ENCODE results near the gene CYTH1.

The CYTH1 gene

DNA sequence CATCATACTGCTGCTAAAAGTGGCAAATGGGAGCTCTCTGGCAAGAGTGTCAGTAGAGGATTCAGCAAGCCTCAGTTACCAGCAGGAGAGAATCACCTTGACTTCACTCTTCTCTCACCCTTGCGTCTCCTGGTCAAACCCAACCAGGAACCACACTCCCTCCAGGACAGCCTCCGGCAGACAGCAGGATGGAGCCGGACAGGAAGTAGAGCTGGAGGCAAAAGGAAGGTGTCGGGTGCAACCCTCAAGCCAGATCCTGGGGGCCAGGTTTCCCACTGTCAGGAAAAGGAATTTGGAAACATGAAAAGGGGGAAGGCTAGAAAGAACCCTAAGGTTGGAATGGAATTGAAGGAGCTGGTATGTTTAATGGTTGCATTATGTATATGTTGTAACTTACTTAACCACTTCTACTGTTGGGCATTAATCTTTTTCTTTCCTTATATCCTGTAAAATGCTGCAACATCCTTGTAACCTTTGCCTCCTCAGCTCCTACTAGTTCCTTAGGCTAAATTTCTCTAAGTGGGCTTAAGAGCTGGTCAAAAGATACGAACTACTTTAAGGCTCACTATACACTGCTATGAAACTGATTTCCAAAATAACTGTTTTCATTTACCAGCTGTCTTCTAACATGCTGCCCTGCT, 40.3 kb downstream of the CYTH1 start:
- no peaks in the 10 kb centered on the region for H3K9me3 Mint-ChIP-seq
- peak; percentile 9 for ATAC-seq (replicated peaks)
- no peak for DNase-seq
- H3K36me3 Mint-ChIP-seq (ENCODE audit: insufficient read depth), result peaks cover 59% of the 10 kb centered on the region
- peaks cover 75 to 84% of the 10 kb centered on the region in 2 donors for H3K4me1 Mint-ChIP-seq (ENCODE audit: low read depth in 2 of 2)
- H3K27me3 Mint-ChIP-seq, result no peaks in the 10 kb centered on the region
- peak overlapping the region; percentile 76 to 77 for H3K4me3 Mint-ChIP-seq
- H3K27ac Mint-ChIP-seq, result peak overlapping the region; percentile 88 to 92

DNA sequence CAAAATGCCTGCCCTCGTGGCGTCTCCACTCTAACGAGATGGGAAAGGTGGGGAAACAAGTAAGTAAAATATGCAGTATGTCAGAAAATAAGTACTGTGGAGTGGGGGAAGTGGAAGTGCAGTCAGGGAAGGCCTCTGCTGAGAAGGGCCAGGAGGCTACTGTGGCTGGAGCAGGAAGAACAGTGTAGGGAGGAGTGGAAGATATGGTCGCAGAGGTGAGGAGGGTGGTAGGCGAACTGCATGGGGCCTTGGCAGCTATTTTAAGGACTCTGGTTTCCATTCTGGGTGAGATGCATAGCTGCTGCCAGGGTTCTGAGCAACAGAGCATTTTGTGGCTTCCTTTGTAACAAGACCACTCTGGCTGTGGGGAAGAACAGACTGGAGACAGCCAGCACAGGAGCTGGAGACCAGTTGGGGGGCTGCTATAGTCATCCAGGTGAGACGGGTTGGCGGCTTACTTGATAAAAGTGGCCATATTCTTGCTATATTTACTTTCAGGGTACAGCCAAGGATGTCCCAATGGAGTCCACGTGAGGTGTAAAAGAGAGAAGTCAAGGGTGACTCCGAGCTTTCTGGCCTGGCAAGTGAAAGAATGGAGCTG, 42.6 kb downstream of the CYTH1 start:
- peak overlapping the region; percentile 45 to 66 for H3K4me3 Mint-ChIP-seq
- peak overlapping the region; percentile 10 to 49 for H3K27ac Mint-ChIP-seq
- DNase-seq (no peak), ATAC-seq (replicated peaks) (no peak)
- H3K4me1 Mint-ChIP-seq (ENCODE audit: low read depth in 2 of 2), result peaks cover 75 to 83% of the 10 kb centered on the region in 2 donors
- H3K9me3 Mint-ChIP-seq, result no peaks in the 10 kb centered on the region
- peaks cover 57% of the 10 kb centered on the region for H3K36me3 Mint-ChIP-seq (ENCODE audit: insufficient read depth)
- H3K27me3 Mint-ChIP-seq, result no peaks in the 10 kb centered on the region

GRCh38 chr17:78738698-78739097, 43.4 kb downstream of the CYTH1 start:
- Mint-ChIP-seq H3K27ac (peak overlapping the region; percentile 10 to 49), H3K4me1 (ENCODE audit: low read depth in 2 of 2) (peaks cover 72 to 80% of the 10 kb centered on the region in 2 donors), H3K9me3 (no peaks in the 10 kb centered on the region), H3K36me3 (ENCODE audit: insufficient read depth) (peaks cover 54% of the 10 kb centered on the region), H3K4me3 (peak overlapping the region; percentile 60 to 88), H3K27me3 (no peaks in the 10 kb centered on the region)
- ATAC-seq (replicated peaks) (no peak), DNase-seq (no peak)

- H3K27ac Mint-ChIP-seq, result peak overlapping the region; percentile 65 to 90
- no peak for DNase-seq
- H3K27me3 Mint-ChIP-seq, result no peaks in the 10 kb centered on the region
- no peaks in the 10 kb centered on the region for H3K9me3 Mint-ChIP-seq
- peaks cover 72 to 82% of the 10 kb centered on the region in 2 donors for H3K4me1 Mint-ChIP-seq (ENCODE audit: low read depth in 2 of 2)
- peaks cover 57% of the 10 kb centered on the region for H3K36me3 Mint-ChIP-seq (ENCODE audit: insufficient read depth)
- H3K4me3 Mint-ChIP-seq, result peak overlapping the region; percentile 60 to 88
- ATAC-seq (replicated peaks), result no peak
Observed at GRCh38 chr17:78738278-78738677, 43.8 kb downstream of the CYTH1 start.

- Mint-ChIP-seq H3K9me3 (no peaks in the 10 kb centered on the region), H3K27ac (peak overlapping the region; percentile 65 to 90), H3K4me1 (ENCODE audit: low read depth in 2 of 2) (peaks cover 72 to 82% of the 10 kb centered on the region in 2 donors), H3K4me3 (peak overlapping the region; percentile 74 to 88), H3K27me3 (no peaks in the 10 kb centered on the region), H3K36me3 (ENCODE audit: insufficient read depth) (peaks cover 58% of the 10 kb centered on the region)
- ATAC-seq (replicated peaks) (no peak), DNase-seq (no peak)
Observed at GRCh38 chr17:78737332-78737731, 44.7 kb downstream of the CYTH1 start.

DNA sequence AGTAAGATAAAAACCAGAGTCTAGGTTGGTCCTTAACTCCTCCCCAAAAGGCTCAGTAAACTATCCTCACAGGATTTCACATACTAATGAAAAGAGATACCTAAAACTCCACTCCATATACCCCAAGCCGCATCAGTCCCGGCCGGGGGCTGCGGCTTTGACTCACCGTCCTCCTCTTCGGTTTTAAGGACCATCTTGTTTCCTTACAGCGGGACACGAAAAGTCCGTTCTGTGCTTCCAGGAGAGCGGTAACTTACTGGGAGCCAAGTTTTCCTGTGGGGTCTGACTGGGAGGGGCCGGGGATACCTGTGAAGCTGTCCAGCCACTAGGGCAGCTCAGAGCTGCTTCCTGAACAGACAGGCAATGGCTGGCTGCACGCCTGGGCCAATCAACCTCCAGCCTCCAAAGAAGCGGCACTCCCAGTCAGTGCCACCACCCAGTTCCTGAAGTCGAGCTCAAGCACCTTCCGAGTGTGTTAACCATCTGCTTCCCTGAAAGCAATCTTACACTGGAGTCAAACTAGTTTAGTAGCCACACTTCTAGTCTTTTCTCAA, 45.5 kb downstream of the CYTH1 start:
- H3K9me3 Mint-ChIP-seq, result no peaks in the 10 kb centered on the region
- ATAC-seq (replicated peaks), result peak; percentile 82
- peak overlapping the region; percentile 65 to 90 for H3K27ac Mint-ChIP-seq
- DNase-seq, result peak; percentile 42 to 54 (median 46)
- H3K4me3 Mint-ChIP-seq, result peak overlapping the region; percentile 74 to 88
- H3K4me1 Mint-ChIP-seq (ENCODE audit: low read depth in 2 of 2), result peaks cover 71 to 81% of the 10 kb centered on the region in 2 donors
- H3K27me3 Mint-ChIP-seq, result no peaks in the 10 kb centered on the region
- peaks cover 60% of the 10 kb centered on the region for H3K36me3 Mint-ChIP-seq (ENCODE audit: insufficient read depth)

DNA sequence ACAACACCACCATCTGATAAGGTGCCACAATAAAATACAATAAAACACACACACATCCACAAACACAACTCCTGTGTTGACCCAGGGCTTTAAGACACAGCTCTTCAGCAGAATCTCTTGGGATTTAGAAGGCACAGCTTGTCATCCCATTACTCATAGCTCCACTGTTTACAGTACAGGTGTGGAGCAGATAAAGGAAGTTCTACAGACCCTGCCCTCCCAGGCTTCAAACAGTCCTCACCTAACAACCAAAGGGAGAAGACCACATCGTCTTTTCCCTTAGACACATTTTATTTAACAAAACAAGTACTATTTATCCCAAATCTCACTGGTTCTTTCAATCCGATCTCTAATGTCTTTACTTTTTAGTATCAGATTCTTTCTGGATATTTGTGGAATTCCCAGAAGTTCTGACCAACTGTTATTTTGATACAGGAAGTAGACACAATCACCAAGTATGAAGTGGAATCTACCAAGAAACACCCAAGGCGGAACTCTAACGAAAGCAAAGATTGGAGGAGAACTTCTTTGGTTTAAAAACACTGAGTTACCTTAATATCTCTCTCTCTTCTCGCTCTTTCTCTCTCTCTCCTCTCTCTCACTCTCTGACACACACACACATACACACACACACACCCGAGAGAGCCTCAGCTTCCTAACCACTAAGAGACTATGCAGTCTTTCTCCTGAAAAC, 46.1 kb downstream of the CYTH1 start:
- ATAC-seq (replicated peaks) (peak; percentile 40), DNase-seq (no peak)
- Mint-ChIP-seq H3K27ac (peak overlapping the region; percentile 65 to 90), H3K9me3 (no peaks in the 10 kb centered on the region), H3K36me3 (ENCODE audit: insufficient read depth) (peaks cover 60% of the 10 kb centered on the region), H3K4me3 (peak overlapping the region; percentile 74 to 88), H3K27me3 (no peaks in the 10 kb centered on the region), H3K4me1 (ENCODE audit: low read depth in 2 of 2) (peaks cover 71 to 80% of the 10 kb centered on the region in 2 donors)

GRCh38 chr17:78734793-78735641, 47.1 kb downstream of the CYTH1 start:
- no peak for DNase-seq
- Mint-ChIP-seq H3K27ac (peak overlapping the region; percentile 65 to 90), H3K9me3 (no peaks in the 10 kb centered on the region), H3K36me3 (ENCODE audit: insufficient read depth) (peaks cover 65% of the 10 kb centered on the region), H3K4me3 (peak overlapping the region; percentile 74 to 88), H3K27me3 (no peaks in the 10 kb centered on the region), H3K4me1 (ENCODE audit: low read depth in 2 of 2) (peaks cover 66 to 78% of the 10 kb centered on the region in 2 donors)
- no peak for ATAC-seq (replicated peaks)

GRCh38 chr17:78732354-78732753, 49.7 kb downstream of the CYTH1 start:
- H3K4me3 Mint-ChIP-seq, result peak overlapping the region; percentile 48 to 62
- ATAC-seq (replicated peaks) (no peak), DNase-seq (no peak)
- H3K36me3 Mint-ChIP-seq (ENCODE audit: insufficient read depth), result peaks cover 59% of the 10 kb centered on the region
- peaks cover 65 to 78% of the 10 kb centered on the region in 2 donors for H3K4me1 Mint-ChIP-seq (ENCODE audit: low read depth in 2 of 2)
- H3K27ac Mint-ChIP-seq, result peak overlapping the region; percentile 9 to 86
- H3K27me3 Mint-ChIP-seq, result no peaks in the 10 kb centered on the region
- H3K9me3 Mint-ChIP-seq, result no peaks in the 10 kb centered on the region

DNA sequence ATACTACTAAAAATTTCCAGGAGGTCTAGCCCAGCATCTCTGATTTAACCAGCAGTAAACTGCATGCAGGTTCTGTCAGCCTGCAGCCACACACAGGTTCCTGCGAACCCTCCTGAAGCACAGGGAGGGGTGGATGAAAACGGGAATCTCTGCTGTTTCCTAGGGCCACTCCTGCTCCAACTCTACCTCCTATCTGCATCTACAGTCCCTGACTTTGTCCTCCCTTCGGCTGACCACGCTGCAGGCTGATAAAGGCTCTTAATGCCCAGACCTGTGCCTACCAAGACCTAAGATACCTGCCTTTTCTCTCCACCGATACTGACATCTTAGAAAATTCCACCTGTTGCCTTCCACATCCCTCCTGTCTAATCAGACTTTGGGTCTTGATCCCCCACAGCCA, 50.2 kb downstream of the CYTH1 start:
- DNase-seq (no peak), ATAC-seq (replicated peaks) (no peak)
- no peaks in the 10 kb centered on the region for H3K27me3 Mint-ChIP-seq
- H3K9me3 Mint-ChIP-seq, result no peaks in the 10 kb centered on the region
- H3K4me1 Mint-ChIP-seq (ENCODE audit: low read depth in 2 of 2), result peaks cover 65 to 78% of the 10 kb centered on the region in 2 donors
- H3K36me3 Mint-ChIP-seq (ENCODE audit: insufficient read depth), result peaks cover 60% of the 10 kb centered on the region
- H3K27ac Mint-ChIP-seq, result peak overlapping the region; percentile 9 to 86
- peak overlapping the region; percentile 48 to 62 for H3K4me3 Mint-ChIP-seq

DNA sequence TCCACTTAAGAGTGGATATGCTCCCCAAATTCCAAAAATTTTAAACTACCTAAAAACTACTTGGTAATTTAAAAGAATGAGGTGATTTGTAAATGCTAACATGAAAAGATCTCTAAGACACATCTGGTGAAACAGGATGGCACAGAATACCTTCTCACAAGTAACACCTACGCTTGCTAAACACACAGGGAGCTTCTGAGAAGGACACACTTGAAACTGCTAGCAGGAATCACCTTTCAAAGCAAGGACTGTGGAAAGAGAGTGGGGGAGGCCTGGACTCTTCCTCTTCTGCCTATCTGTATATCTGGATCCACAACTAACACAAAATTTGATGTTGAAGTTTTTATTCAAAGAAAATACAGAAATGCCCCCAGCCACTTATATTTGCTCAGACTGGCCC, 52.4 kb downstream of the CYTH1 start:
- ATAC-seq (replicated peaks) (no peak), DNase-seq (no peak)
- Mint-ChIP-seq H3K27me3 (no peaks in the 10 kb centered on the region), H3K4me1 (ENCODE audit: low read depth in 2 of 2) (peaks cover 67 to 79% of the 10 kb centered on the region in 2 donors), H3K27ac (peak overlapping the region; percentile 35 to 69), H3K9me3 (no peaks in the 10 kb centered on the region), H3K36me3 (ENCODE audit: insufficient read depth) (peaks cover 72% of the 10 kb centered on the region), H3K4me3 (peak overlapping the region; percentile 41 to 44)

- Mint-ChIP-seq H3K4me1 (ENCODE audit: low read depth in 2 of 2) (peaks cover 73 to 84% of the 10 kb centered on the region in 2 donors), H3K9me3 (no peaks in the 10 kb centered on the region), H3K27me3 (no peaks in the 10 kb centered on the region), H3K4me3 (peak overlapping the region; percentile 42 to 80), H3K27ac (peak overlapping the region; percentile 18 to 85), H3K36me3 (ENCODE audit: insufficient read depth) (peaks cover 77% of the 10 kb centered on the region)
- ATAC-seq (replicated peaks) (no peak), DNase-seq (no peak)
Observed at GRCh38 chr17:78728495-78728894, 53.6 kb downstream of the CYTH1 start.

Data from effector memory CD8-positive, alpha-beta T cell (primary cell).